Nucleus accumbens (tissue), 56 donors: ENCODE data around the gene ALLC.
"Not testable (repeated sequence)": the region's sequence is repeated elsewhere in the genome, so short reads cannot be mapped to it uniquely, and the experiment has no call there.

Source experiments
- DNase-seq, 56 donors: peaks; one replicate each; lab custom pipeline; 2025; lab: John Stamatoyannopoulos, UW

The ALLC gene

DNA sequence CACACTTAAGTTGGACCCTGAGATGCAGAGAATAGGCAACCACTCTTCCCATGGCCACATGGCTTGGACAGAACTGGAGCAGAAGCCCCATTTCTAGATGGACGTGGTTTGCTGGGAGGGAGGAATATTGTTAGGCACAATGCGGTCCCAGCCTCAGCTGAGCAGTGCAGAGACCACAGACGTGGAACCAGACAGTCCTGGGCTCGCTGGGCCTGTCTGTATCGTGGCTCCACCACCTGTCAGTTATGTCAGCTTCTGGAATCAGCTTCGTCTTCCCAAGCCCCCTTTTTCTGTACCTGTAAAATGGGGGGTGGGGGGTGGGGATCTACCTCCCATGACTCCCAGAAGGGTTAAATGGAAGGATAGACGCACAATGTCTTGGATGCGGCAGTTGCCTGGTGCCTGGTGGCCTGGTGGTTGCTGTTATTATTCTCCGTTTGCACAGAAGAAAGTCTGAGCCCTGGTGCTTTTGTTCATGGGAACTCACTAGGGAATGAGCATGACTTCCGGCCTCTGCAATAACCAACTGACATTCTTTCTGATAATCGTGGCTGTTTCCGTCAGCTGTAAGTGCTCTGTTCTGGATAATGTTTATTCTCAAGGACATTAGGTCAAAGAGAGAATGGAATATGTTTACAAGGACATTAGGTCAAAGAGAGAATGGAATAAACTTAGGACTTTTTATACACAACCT is 31.7 kb upstream of the ALLC start:
- no peak for DNase-seq

DNA sequence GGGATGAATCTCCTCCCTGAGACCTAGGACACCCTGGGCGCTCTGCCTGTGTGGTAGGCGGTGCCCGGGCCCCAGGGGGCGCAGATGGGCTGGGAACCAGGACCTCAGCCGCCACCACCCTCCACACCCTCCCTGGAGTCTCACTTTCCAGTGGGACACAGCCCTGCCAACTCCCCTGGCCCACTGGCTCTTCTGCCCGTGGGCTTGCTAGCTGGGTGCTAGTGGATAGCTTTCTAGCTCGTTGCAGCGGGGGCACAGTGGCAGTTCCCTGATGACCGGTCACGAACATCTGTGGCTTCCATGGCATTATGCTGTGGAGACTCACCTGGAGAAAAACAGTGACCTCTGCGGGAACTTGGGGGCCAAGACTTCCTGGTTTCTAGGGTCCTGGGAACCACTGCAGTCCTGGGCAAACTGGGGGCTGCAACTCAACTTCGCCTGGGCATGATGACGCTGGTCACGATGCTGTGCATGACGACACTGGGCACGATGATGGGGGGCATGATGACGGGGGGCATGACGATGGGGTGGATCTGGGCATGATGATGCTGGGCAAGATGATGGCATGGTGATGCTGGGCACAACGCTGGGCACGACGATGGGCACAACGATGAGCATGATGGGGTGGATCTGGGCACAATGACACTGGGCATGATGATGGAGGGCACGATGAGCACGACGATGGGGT is 31.0 kb upstream of the ALLC start:
- no peak for DNase-seq

DNA sequence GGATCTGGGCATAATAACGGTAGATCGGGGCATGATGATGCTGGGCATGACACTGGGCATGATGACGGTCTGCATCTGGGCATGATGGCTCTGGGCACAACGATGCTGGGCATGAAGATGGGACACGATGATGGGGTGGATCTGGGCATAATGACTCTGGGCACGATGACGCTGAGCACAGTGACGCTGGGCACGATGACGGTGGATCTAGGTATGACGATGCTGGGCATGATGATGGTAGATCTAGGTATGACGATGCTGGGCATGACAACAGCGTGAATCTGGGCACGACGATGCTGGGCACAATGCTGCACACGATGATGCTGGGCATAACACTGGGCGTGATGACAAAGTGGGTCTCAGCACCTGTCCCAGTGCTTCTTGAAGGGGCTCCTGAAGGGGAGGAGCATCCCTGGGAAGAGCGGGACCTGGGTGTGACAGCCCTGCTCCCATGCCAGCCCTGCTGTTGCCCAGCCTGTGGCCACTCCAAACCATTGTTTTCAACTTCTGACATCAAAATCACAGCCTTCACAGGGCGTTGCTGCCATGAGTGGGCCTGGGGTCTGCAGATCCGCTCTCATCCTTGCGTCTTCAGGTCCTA is 30.4 kb upstream of the ALLC start:
- no peak for DNase-seq

DNA sequence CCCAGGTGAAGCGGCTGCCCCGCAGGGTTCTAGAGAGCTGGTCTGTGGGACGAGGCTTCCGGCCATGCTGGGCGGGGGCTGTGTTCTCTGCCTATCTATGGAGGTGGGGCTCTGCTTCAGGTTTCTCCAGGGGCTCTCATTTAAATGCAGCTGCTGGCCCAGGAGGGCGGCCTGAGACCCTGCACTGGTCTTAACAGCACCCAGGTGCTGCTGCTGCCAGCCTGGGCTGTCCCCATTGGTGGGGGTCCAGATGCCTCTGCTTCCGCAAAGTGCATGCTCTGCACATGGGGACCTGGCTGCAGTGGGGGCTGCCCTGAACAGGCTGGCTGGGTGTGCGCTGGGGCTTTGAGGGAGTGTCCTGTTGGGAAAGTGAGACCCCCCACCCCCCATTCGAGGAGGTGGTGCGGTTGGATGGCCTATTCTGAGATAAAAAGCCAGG is 29.7 kb upstream of the ALLC start:
- DNase-seq, result no peak

DNA sequence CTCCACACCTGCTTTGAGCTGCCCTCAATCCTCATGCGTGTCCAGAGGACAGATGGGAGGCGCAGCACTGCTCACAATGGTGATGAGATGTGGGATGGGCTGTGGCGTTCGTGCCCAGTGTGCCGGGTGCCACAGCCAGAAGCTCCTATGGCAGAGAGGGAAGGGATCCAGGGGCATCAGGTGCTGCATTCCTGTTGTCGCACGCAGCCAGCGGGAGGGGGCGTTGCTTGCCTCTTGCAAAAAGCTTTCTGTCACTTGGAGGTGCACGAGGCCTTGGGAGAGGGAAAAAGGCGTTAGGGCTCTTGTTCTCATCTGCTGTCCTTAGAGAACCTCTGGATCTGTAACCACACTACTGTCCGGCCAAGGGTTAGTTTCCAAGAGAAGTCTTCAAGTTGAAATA is 29.2 kb upstream of the ALLC start:
- no peak for DNase-seq

DNA sequence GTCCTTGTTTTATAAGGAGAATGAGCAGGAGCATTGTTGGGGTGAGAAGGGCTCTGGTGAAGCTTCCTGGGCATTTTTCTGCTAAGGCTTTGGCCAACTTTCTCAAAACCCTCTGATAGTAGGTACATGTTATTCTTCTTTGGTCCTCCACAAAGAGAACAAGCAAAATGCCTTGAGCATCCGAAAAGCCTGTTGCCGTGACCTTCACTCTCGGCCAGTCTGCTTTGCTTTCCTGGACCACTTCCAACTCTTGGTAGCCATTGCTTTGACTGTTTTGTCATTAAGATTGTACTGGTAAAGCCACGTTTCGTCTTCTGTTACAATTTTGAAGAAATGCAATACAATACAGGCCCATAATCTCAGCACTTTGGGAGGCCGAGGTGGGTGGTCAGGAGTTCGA is 27.4 kb upstream of the ALLC start:
- DNase-seq, result no peak

DNA sequence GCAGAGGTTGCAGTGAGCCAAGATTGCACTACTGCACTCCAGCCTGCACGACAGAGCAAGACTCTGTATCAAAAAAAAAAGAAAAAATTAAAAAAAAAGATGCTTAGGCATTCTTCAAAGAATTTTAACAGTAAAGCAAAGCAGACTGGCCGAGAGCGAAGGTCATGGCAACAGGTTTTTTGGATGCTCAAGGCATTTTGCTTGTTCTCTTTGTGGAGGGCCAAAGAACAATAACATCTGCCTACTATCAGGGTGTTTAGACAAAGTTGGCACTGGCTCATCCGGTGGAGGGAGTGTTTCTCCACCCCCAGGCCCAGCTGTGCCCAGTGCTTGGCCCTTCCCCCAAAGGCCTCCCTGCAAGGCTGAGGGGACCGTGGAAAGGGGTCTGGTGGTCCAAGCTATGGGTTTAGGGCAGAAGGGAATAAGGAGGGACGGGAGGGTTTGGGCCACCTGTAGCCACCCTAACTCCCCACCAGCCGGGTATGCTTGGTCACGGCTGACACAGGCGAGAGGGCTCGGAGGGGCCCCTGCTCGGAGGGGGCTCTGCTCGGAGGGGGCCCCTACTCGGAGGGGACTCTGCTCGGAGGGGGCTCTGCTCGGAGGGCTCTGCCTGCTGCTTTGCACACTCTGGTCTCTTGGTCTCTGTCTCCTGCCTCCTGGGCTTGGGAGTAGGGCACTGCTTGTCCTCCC is 26.7 kb upstream of the ALLC start:
- DNase-seq, result no peak

DNA sequence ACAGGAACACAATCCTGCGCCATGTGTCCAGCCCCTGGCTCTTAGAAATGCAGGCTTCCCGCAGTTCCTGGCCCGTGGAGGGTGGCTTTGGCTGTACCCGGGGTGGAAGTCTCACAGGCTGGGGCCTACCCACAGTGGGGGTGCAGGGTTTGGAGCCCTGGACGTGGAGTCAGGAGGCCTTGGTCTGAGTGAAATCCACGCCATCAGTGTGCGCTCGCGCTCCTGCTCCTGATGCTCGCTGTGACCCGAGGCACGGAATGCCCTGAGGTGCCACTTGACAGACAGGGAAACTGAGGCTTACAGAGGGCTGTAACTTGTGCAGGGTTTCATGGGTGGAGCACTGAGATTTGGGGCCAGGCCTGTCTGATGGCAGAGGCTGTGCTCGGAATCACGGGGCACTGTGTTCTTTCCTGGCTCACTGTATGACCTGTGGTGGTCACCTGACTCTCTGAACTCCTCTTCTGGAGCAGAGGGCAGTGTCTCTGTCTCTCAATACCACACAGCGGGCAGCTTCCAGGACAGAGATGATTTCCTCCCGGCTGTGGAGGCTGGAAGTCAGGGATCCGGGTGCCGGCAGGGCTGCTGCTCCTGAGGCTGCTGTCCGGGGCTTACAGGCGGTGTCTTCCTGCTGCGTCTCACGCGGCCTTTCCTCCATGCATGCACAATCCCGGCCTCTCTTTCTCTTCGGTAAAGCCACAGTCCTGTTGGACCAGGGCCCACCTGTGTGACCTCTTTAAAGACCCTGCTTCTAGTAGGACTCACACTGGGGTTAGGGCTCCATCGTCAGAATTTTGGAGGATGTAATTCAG is 25.9 kb upstream of the ALLC start:
- DNase-seq, result no peak

DNA sequence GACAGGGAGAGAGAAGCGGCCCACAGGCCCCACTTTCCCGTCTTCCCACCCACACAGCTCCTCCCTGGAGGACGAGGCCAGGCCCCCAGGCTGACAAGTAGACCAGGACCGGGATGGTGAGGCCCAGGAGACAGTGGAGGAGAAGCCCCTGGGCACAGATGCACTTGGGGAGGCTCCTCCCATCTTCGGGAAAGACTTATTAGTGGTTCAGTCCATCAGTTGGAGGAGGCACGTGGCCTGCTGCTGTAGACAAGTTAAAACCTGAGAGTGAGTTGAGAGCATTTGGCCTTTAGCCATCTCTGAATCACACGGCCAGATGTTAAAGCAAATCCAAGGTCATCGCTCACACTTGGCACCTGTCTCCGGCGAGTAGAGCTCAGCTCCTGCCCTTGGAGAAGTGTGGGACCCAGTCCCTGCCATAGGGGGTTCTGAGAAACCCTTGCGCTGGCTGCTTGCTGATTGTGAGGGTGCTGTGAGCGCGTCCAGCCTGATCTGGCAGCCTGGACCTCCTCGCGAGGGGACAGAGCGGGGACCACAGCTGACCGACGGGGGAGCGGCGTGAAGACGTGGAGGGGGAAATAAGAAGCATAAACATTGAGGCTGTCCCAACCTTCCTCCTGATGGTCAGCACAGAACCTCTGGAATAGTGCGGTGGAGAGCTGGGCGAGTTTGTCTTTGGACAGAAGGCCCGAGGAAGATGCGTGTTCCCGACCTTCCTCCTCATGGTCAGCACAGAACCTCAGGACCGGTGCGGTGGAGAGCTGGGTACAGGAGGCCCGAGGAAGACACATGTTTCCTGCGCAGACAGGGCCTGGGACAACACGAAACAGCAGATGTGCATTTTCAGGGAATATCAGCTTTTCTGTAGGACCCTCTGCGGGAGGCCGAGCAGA is 24.7 kb upstream of the ALLC start:
- no peak for DNase-seq

DNA sequence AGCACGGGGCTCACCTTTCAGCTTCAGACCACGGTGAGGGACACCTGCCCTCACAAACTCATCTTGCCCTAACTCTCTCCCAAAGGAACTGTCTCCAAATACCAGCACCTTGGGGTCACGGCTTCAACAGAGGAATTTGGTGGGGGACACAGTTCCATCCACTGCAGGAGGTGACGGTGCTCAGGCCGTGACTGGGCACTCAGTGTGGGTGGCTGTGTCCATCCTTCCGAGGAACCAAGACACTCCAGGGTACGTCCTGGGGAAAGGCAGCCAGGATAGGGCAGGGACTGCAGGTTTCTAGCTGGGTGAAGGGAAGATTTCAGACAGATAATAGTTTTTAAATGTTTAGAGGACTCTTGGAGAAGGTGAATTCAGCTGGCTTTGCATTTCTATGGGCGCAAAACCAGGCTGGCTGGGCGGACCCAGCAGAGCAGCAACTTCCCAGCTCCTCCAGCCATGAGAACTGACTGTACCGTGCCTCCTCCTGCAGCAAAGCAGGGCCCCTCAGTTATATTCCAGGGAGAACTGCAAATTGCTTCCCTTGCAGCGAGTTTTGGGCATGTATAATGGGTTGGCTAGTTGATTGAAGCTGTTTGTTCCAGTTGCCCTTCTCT is 23.9 kb upstream of the ALLC start:
- no peak for DNase-seq

DNA sequence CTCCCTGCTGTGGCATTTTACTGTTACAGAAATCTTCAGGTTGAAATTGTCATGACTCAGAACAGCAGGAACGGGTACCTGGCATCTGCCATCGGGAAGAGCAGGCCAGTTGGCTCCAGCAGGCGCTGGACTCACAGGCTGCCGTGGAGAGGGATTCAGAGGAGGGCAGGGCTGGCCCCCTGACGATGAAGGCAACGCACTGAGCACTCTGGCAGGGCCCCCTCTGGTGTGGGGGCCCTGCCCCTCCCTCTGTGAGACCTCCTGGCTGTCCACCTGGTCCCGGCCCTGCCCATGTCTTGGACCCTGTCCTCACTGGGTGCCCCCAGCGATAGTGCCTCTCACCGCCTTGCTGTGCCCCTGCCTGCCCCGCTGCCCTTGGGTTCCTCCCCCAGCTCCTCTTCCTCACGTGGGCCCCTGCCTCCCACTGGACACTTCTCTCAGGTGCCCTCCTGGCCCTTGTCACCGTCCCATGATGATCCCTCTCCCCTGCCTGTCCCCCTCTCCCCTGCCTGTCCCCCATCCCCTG is 23.3 kb upstream of the ALLC start:
- no peak for DNase-seq

DNA sequence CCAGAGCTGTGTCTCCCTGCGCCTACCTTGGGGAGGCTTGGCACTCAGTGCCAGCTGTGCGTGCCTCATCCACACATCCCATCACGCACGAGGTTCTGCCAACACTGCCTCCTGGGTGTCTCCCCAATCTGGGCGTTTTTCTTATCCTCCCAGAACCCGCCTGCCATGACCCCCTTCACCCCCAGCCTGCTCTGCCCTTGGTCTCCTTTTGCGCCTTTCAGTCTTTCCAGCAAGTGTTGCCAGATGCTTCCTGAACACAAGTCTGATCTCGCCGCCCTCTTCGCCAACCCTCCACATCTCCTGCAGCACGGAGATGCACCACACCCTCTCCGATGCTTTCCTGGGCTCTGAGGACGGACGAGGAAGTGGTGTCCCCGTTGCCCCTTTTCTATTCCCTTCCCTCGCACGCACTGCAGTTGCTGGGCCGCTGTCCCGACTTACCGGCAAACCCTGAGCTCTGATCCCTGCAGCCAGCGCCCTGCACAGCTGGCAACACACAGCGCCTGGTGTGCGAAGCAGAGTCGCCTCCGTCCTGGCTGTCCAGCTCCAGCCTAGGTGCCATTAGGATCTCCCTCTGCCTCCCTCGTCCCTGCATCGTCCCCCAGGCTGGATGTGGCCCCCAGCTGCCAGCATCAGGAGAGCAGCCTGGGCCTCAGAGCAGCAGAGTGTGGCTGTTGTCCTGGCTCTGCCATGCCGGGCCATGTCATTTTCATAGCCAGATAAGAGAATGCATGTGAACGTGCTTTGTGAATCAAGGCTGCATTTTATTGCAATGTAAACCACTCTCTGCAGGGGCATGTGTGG is 22.6 kb upstream of the ALLC start:
- DNase-seq, result no peak

DNA sequence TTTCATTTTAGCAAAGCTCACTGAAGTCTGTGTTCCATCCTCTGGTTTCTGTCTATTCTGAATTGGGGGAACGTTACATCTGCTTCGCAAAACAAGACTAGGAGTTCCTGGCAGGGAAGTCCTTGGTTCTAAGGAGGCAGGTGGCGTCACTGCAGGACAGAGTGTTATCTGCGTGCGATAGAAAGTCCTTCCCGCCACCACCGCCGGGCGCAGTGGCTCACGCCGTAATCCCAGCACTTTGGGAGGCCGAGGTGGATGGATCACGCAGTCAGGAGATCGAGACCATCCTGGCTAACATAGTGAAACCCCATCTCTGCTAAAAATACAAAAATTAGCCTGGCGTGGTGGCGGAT is 22.0 kb upstream of the ALLC start:
- DNase-seq, result not testable (repeated sequence)

DNA sequence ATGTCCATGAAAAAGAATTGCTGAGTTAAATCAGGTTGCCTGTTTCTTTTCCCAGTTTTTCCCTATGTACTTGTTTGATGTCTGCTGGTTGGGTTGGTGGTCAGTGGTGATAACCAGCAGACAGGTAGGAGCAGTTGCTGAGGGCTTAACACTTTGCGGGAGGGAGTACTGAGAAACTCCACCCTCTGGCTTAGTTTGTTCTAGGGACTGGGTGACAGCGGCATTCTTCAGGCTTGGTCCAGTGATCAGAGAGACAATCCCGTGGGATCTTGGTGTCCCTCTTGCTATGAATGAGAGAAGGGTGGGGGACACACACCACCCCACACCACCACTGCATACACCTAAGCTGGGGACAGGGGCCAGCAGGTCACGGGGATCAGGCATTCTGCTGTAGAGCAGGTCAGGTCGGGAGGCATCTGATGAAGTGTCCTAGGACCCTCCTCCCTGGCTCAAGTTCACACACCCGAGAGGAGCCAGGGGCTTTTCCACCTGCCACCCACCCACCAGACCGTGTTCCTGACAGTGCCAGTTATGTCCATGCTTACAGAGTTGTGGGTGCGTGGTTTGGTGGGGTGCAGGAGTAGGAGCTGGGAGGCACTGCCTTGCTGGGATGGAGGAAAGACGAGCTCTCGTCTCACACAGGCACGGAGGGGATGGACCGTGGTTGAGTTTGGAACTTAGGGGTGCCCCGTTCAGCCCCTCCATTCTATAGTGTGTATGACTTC is 21.3 kb upstream of the ALLC start:
- DNase-seq, result no peak

DNA sequence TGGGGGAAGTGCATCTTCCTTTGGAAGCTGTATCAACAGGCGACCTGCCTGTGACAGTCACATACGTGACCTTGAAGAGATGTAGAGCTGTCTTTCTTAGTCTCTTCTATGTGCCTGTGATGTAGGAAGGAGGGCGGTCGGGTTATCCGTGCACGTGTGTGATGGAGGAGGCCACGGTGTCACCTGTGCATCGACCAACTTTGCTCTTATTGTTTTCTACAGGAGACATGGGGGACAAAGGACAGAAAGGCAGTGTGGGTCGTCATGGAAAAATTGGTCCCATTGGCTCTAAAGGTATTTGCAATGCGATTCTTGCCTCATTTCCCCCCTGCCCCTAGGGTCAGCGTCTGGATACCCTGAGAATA is 20.7 kb upstream of the ALLC start:
- DNase-seq, result no peak

DNA sequence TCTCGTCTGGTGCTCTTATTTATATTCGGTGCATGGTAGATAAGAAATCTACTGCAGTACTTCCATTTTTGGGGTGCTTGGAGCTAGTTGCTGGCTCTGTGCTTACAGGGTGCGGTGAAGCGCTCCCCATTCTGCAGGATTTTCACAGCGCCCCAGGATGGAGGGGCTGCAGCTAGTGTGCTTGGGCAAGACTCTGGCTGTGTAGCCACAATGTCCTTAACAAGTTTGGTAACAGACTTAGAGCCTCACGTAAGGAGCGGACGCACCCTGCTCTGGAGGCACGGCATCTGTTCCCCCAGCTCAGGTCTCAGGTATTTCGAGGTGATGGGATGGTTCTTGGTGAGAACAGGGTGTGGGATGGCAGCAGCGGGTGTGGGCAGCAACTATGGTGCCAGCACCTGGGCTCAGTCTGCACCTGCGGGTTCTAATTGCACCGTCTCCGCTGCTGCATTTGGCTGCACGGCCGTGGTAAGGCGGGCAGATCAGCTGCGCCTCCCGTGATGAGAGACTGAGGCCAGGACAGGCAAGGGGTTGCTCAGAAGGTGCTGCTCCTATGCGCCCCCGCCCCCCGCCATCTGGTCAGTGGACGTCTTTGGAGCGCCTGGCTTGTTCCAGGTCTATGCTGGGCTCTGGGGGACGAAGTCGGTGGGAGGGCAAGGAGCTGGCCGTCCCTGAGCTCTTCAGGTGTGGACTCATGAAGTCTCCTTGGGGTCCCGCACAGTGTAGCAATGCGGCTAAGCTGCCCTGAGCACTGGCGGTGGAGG is 20.1 kb upstream of the ALLC start:
- DNase-seq, result no peak

DNA sequence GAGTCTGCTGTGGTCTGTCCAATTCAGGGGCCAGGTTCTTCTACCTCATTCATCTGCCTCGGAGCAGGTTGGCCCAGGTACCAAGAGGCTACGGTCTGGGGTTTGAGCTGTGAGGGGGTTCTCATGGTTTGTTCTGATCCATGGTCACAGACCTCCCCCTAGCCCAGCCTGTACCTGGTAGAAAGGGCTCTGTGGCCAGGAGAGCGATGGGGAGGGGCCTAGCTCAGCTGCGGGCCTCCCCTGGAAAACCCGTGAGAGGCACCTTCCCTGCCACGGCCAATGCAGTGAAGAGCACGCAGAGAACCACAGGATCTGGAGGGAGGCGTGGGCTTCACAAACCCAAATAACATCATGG is 19.6 kb upstream of the ALLC start:
- DNase-seq, result no peak
